Measurements from ENCODE around the gene TRIM72. TPM values are rescaled to one million over a fixed set of nuclear protein-coding genes. Genes with fewer than 3 reads are reported as not detected.
A peak's percentile ranks its signal among the peaks of the same experiment; 100 is the strongest.

Gene TRIM72
- total and polyA plus RNA-seq, 9 of the 15 experiments (the other 6 are each of a cell fraction or from before 2014, with no cell fraction given), result under 0.01 TPM; not detected in 8

DNA sequence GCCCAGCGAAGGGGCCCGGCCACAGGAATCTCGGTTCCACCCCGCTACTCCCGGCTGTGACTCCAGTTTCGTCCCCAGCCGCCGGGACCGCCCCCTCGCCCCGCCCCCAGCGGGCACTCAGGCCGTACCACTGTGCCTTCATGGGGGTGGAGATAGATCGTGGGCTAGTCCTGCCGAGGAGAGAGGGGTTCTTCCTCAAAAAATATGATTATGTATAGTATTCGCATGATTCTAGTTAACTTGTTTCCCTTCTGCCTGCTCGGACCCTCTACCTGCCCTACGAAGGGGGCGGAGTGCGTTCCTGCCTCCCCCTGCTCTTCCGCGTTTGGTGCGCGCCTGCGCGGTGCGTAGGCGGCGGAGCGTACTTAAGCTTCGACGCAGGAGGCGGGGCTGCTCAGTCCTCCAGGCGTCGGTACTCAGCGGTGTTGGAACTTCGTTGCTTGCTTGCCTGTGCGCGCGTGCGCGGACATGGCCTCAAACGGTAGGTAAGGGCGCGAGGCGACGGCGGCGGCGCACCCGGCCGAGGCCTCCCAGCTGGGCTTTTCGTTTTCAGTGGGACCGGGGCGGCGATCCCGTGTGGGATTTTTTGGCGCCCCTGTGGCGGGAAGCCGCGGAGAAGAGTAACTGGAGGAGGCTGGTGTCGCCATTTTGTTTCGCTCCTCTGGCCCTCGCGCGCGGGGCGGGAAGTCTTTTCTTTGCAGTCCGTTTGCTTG lies 34.0 kb upstream of the TRIM72 start, which contains the start of gene FUS (continued):
- TF ChIP-seq EWSR1 (IDR thresholded peaks at IDR 0.05; ENCODE audit: borderline replicate concordance, low read depth, partially characterized antibody) (no peak), RBM39 (optimal IDR thresholded peaks at IDR 0.05; ENCODE audit: low read depth, low read length) (no peak), ARID1B (IDR thresholded peaks at IDR 0.05) (no peak; the same call in none of the 2 replicates), SREBF1 (IDR thresholded peaks at IDR 0.05; ENCODE audit: borderline replicate concordance, low read depth, low read length) (peak; percentile 93; the same call in 1 of the 2 replicates), TSC22D4 (tag; IDR thresholded peaks at IDR 0.05) (no peak), BRD9 (IDR thresholded peaks at IDR 0.05; ENCODE audit: low read depth, partially characterized antibody) (peak; percentile 26), GTF2F1 (IDR thresholded peaks at IDR 0.05; ENCODE audit: low read depth, low read length) (peak; percentile 98), TCFL5 (CRISPR knock-in tag; conservative IDR thresholded peaks at IDR 0.05) (no peak), NFYB (IDR thresholded peaks at IDR 0.05; ENCODE audit: extremely low read depth, insufficient read length) (no peak), ZZZ3 (IDR thresholded peaks at IDR 0.05) (0 out of 2 replicates have a peak, but pooled peaks have one; percentile 62)
- TF ChIP-seq, protein P1, sequence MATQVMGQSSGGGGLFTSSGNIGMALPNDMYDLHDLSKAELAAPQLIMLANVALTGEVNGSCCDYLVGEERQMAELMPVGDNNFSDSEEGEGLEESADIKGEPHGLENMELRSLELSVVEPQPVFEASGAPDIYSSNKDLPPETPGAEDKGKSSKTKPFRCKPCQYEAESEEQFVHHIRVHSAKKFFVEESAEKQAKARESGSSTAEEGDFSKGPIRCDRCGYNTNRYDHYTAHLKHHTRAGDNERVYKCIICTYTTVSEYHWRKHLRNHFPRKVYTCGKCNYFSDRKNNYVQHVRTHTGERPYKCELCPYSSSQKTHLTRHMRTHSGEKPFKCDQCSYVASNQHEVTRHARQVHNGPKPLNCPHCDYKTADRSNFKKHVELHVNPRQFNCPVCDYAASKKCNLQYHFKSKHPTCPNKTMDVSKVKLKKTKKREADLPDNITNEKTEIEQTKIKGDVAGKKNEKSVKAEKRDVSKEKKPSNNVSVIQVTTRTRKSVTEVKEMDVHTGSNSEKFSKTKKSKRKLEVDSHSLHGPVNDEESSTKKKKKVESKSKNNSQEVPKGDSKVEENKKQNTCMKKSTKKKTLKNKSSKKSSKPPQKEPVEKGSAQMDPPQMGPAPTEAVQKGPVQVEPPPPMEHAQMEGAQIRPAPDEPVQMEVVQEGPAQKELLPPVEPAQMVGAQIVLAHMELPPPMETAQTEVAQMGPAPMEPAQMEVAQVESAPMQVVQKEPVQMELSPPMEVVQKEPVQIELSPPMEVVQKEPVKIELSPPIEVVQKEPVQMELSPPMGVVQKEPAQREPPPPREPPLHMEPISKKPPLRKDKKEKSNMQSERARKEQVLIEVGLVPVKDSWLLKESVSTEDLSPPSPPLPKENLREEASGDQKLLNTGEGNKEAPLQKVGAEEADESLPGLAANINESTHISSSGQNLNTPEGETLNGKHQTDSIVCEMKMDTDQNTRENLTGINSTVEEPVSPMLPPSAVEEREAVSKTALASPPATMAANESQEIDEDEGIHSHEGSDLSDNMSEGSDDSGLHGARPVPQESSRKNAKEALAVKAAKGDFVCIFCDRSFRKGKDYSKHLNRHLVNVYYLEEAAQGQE (IDR thresholded peaks at IDR 0.05; ENCODE audit: borderline replicate concordance), result no peak
- TF ChIP-seq, protein P1 (CRISPR knock-in tag; IDR thresholded peaks at IDR 0.05; ENCODE audit: low read depth), result peak; percentile 37; the same call in 1 of the 2 replicates
- TF ChIP-seq, protein P2, sequence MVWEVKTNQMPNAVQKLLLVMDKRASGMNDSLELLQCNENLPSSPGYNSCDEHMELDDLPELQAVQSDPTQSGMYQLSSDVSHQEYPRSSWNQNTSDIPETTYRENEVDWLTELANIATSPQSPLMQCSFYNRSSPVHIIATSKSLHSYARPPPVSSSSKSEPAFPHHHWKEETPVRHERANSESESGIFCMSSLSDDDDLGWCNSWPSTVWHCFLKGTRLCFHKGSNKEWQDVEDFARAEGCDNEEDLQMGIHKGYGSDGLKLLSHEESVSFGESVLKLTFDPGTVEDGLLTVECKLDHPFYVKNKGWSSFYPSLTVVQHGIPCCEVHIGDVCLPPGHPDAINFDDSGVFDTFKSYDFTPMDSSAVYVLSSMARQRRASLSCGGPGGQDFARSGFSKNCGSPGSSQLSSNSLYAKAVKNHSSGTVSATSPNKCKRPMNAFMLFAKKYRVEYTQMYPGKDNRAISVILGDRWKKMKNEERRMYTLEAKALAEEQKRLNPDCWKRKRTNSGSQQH (CRISPR knock-in tag; IDR thresholded peaks at IDR 0.05), result no peak; the same call in none of the 2 replicates
- TF ChIP-seq, protein P3, sequence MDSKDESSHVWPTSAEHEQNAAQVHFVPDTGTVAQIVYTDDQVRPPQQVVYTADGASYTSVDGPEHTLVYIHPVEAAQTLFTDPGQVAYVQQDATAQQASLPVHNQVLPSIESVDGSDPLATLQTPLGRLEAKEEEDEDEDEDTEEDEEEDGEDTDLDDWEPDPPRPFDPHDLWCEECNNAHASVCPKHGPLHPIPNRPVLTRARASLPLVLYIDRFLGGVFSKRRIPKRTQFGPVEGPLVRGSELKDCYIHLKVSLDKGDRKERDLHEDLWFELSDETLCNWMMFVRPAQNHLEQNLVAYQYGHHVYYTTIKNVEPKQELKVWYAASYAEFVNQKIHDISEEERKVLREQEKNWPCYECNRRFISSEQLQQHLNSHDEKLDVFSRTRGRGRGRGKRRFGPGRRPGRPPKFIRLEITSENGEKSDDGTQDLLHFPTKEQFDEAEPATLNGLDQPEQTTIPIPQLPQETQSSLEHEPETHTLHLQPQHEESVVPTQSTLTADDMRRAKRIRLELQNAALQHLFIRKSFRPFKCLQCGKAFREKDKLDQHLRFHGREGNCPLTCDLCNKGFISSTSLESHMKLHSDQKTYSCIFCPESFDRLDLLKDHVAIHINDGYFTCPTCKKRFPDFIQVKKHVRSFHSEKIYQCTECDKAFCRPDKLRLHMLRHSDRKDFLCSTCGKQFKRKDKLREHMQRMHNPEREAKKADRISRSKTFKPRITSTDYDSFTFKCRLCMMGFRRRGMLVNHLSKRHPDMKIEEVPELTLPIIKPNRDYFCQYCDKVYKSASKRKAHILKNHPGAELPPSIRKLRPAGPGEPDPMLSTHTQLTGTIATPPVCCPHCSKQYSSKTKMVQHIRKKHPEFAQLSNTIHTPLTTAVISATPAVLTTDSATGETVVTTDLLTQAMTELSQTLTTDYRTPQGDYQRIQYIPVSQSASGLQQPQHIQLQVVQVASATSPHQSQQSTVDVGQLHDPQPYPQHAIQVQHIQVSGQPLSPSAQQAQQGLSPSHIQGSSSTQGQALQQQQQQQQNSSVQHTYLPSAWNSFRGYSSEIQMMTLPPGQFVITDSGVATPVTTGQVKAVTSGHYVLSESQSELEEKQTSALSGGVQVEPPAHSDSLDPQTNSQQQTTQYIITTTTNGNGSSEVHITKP (IDR thresholded peaks at IDR 0.05; ENCODE audit: partially characterized antibody), result peak; percentile 100

Measured in K562 (cell line).